Urinary bladder (tissue), 4 donors: ENCODE results near the gene SDF4. TPM values are rescaled to one million over a fixed set of nuclear protein-coding genes. Genes with fewer than 3 reads are reported as not detected.
A peak's percentile ranks its signal among the peaks of the same experiment; 100 is the strongest.

Experiments
- DNase-seq: peaks from one replicate; pipeline ENCODE4 v3.0.0-alpha.2; 2015; ENCODE audit errors: extremely low spot score
- H3K27ac ChIP-seq: one replicate; pipeline ENCODE4 v1.5.1; 2013; ENCODE audit warnings: low read depth, mild to moderate bottlenecking, moderate library complexity
- H3K36me3 ChIP-seq: one replicate; pipeline ENCODE4 v1.6.1; 2013; ENCODE audit warnings: mild to moderate bottlenecking, moderate library complexity; ENCODE audit not compliant: insufficient read depth
- H3K4me1 ChIP-seq: one replicate; pipeline ENCODE4 v1.6.1; 2013; ENCODE audit warnings: mild to moderate bottlenecking, moderate library complexity; ENCODE audit not compliant: insufficient read depth
- H3K4me3 ChIP-seq: one replicate; pipeline ENCODE4 v1.5.1; 2013; ENCODE audit warnings: low read depth, low read length
- whole genome bisulfite sequencing: extraction: QIAGEN DNeasy Blood & Tissue Kit; methylation state at CpG from one replicate; pipeline ENCODE4 v1.1.7; 2013; 5-methylcytosine and 5-hydroxymethylcytosine counted together
- polyA plus RNA-seq: library from polyadenylated mRNA; stranded (reverse); fragments of 200-250 nt; gene quantifications from one replicate; pipeline ENCODE4 v1.2.3, GENCODE V29; 2013
- total RNA-seq: library from RNA; depleted of rRNA; stranded (reverse); fragments of >200 nt; gene quantifications from one replicate; pipeline ENCODE4 v1.2.3, GENCODE V29; 2014
- donor health status: healthy with polysubstance abuse.
- donor health status: healthy.

Gene SDF4
- total and polyA plus RNA-seq, 2 donors = 36.7 to 176 TPM

GRCh38 chr1:1213345-1214265, 18.2 kb downstream of the SDF4 start, which contains the start of gene TNFRSF4:
TSS of gene TNFRSF4 (minus strand) at chr1:1214153. CDS start at chr1:1214127, 26 bp downstream.
- no peak within 1 kb of the TSS for H3K27ac ChIP-seq
- DNase-seq = no peak
- 59% methylated on average over 56 of the region's 56 CpGs for WGBS
- no peaks in the 10 kb centered on the region for H3K4me1 ChIP-seq
- peak within 1 kb of the TSS; percentile 31 for H3K4me3 ChIP-seq
- H3K36me3 ChIP-seq = peaks cover 2% of the 10 kb centered on the region

DNA sequence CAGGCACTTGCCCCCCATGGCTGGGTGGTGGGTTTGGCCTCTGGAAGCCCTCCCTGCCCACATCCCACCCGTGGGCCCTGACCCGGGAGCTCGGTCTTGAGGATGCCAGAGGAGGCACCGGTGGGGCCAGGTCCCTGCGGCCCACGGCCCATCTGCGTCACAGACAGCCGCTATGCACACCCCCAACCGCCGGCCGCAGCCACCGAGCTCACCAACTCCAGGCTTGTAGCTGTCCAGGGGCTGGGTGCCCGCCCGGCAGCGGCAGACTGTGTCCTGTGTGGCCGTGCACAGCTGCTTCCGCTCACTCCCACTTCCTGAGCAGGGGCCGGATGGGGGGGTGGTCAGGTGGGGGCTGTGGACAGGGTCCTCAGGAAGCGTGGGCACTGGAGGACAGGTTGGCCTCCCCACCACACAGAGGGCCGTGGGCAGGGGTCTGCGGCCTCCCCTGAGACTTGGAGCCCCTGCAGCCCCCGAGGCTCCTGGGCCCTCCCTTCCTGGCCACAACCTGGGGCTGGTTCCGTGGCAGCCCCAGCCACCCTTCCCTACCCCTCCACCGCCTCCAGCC, 18.9 kb downstream of the SDF4 start:
- DNase-seq = no peak
- 48% methylated on average over 24 of the region's 24 CpGs for WGBS
- Histone ChIP-seq H3K36me3 (peaks cover 2% of the 10 kb centered on the region), H3K27ac (no peak overlapping the region), H3K4me3 (peak overlapping the region; percentile 31), H3K4me1 (no peaks in the 10 kb centered on the region)

DNA sequence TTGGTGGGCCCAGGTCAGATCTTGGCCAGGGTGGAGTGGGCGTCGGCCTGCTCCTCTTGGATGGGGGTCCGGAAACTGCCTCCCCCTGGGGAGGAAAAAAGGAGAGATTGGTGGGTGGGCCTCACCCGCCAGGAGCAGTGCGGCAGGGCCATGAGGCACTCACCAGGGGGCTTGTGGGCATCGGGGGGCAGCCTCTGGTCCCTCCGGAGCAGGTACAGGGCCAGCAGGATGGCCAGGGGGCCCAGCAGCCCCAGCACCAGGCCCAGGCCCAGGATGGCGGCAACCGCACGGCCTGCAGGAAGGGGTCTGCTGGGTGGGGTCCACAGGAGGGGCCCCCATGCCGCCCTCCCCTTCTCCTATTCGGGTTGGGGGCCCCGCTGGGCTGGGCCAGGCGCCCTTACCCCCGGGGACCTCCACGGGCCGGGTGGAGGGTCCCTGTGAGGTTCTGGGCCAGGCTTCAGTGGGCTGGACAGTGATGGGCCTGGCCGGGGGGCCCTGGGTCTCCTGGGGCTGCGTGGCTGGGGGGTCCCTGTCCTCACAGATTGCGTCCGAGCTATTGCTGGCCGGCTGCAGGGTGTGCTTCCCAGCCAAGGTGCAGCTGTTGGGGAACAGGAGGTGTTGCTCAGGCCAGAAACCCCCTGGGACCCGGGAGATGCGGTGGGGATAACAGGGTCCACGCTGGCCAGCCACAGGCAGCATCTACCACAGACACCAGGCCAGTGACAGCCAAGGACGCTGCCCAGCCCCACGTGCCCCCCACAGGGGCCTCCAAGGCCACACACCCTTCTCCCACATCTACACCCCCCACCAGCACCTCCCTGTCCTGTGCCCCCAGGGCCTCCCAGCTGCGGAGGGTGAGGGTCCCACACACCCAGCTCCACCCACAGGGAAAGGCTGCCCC, 20.0 kb downstream of the SDF4 start:
- no peak for DNase-seq
- no peak overlapping the region for H3K4me3 ChIP-seq
- no peak overlapping the region for H3K27ac ChIP-seq
- WGBS = 85% methylated on average over 28 of the region's 28 CpGs
- H3K36me3 ChIP-seq = no peaks in the 10 kb centered on the region
- no peaks in the 10 kb centered on the region for H3K4me1 ChIP-seq

- H3K27ac ChIP-seq = no peak overlapping the region
- WGBS = 95% methylated on average over 31 of the region's 31 CpGs
- no peak overlapping the region for H3K4me3 ChIP-seq
- no peaks in the 10 kb centered on the region for H3K4me1 ChIP-seq
- H3K36me3 ChIP-seq = no peaks in the 10 kb centered on the region
- DNase-seq = no peak
These were observed 20.9 kb downstream of the SDF4 start for GRCh38 chr1:1210726-1211540.

GRCh38 chr1:1208713-1209433, 22.9 kb downstream of the SDF4 start:
- no peak overlapping the region for H3K27ac ChIP-seq
- no peak for DNase-seq

DNA sequence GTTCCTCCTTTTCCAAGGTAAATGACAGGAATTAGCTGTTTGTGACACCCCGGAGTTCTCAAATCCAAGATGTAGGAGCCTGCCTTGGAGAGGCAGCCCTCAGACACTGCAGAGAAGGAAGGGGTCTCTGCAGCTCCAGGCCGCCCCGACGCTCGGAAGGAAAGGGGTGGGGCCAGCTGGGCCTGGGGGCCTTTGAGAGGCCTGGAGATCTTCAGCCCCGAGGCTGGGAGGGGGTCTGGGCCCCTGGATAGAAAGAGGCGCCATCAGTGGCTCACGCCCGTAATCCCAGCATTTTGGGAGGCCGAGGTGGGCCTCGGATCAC, 24.3 kb downstream of the SDF4 start:
- Histone ChIP-seq H3K36me3 (no peaks in the 10 kb centered on the region), H3K4me3 (no peak overlapping the region), H3K4me1 (no peaks in the 10 kb centered on the region), H3K27ac (no peak overlapping the region)
- 58% methylated on average over 11 of the region's 11 CpGs for WGBS
- no peak for DNase-seq

More at GRCh38 chr1:1208713-1209433, 22.9 kb downstream of the SDF4 start:
- no peak overlapping the region for H3K4me3 ChIP-seq
- no peaks in the 10 kb centered on the region for H3K4me1 ChIP-seq
- H3K36me3 ChIP-seq = no peaks in the 10 kb centered on the region
- 66% methylated on average over 38 of the region's 38 CpGs for WGBS

- no peaks in the 10 kb centered on the region for H3K4me1 ChIP-seq
- WGBS = 72% methylated on average over 19 of the region's 19 CpGs
- no peak overlapping the region for H3K27ac ChIP-seq
- no peak for DNase-seq
- no peak overlapping the region for H3K4me3 ChIP-seq
- H3K36me3 ChIP-seq = no peaks in the 10 kb centered on the region
These were observed 24.8 kb downstream of the SDF4 start for GRCh38 chr1:1206966-1207531.

DNA sequence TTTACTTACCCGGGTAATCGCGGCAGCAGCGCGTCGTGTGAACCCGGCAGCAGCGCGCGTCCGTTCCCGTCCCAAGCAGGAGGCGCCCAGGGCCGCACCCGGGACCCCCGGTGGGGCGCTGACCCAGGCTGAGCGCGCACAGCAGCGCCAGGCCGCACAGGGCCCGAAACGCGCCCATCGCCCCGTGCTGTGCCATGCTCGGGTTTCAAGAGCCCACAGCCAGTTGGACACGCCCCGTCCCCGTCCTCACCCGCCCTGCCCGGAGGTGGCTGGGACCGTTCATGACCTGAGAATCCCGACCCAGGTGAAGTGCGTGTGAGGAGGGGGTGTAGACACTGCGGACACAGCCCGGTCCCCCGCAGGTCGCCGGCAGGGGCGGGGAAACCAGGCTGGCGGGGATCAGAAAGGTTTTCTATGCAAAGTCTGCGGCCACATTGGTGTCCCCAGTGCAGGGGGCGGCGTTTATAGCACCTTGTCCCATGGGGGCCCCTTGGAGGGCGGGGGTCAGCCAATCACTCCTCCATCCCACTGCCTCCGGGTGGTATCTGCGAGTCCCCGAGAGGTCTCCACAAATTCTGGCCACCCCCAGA, 25.3 kb downstream of the SDF4 start, which contains the start of gene TNFRSF18:
Gene TNFRSF18, minus strand, starts transcription at position 217 of the 590 bp plus-strand sequence. Its CDS starts 21 bp downstream, at position 196.
- 12% methylated on average over 49 of the region's 49 CpGs for WGBS
- no peaks in the 10 kb centered on the region for H3K4me1 ChIP-seq
- H3K36me3 ChIP-seq = no peaks in the 10 kb centered on the region
- peak within 1 kb of the TSS; percentile 4 for H3K4me3 ChIP-seq
- H3K27ac ChIP-seq = no peak within 1 kb of the TSS
- DNase-seq = no peak

- no peak overlapping the region for H3K27ac ChIP-seq
- H3K4me1 ChIP-seq = no peaks in the 10 kb centered on the region
- H3K4me3 ChIP-seq = peak overlapping the region; percentile 4
- DNase-seq = no peak
- H3K36me3 ChIP-seq = no peaks in the 10 kb centered on the region
- WGBS = 33% methylated on average over 31 of the region's 31 CpGs
These were observed 25.9 kb downstream of the SDF4 start for GRCh38 chr1:1205769-1206375.

DNA sequence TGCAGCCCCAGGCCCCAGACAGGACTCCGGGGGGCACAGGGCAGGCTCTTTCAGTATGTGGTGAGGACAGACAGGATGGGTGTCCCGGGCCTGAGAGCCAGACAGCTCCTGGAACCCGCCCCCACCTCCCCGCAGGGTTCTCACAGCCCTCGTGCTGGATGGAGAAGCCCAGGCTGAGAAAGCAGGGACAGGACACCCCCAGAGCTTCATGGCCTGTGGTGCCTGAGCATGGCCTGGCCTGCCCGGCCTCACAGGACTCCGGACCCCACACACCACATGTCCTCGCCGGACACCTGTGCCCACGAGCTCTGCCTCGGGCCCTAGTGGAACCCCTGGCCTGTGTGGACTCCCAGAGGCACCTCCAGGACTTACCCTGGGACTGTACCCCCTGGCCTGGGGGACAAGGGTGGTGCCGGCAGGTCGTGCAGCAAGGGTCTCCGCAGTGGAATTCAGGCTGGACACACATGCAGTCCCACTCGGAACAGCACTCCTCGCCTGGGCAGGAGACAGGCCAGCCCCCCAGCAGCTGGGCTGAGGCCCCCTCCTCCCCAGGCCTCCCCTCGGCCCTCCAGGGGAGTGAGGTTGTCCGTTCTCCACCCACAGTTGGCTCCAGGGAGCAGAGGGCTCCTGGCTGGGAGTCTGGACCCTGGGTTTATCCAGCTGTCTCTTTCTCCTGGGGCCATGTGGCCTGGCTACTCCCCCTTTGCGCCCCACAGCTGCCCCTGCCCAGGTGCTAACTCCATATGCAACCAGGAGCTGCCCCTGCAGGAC, 26.6 kb downstream of the SDF4 start:
- H3K4me1 ChIP-seq = no peaks in the 10 kb centered on the region
- no peak for DNase-seq
- 87% methylated on average over 19 of the region's 19 CpGs for WGBS

GRCh38 chr1:1204425-1204920, 27.3 kb downstream of the SDF4 start:
- no peak overlapping the region for H3K4me3 ChIP-seq
- H3K36me3 ChIP-seq = no peaks in the 10 kb centered on the region
- no peaks in the 10 kb centered on the region for H3K4me1 ChIP-seq
- no peak for DNase-seq
- WGBS = 91% methylated on average over 8 of the region's 8 CpGs
- H3K27ac ChIP-seq = no peak overlapping the region

More for the DNA sequence above, 26.6 kb downstream of the SDF4 start:
- Histone ChIP-seq H3K36me3 (no peaks in the 10 kb centered on the region), H3K4me3 (no peak overlapping the region), H3K27ac (no peak overlapping the region)
